Left ventricle myocardium superior (tissue), 1 donor: ENCODE measurements around the gene PIBF1. TPM values are rescaled to one million over a fixed set of nuclear protein-coding genes. Genes with fewer than 3 reads are reported as not detected.

Experiments
- total RNA-seq: library from RNA; stranded (reverse); fragmentation: NEBNext Ultra II Directional; extraction: Animal tissue kit (Norgen Biotek cat#: 25700); gene quantifications from one replicate; pipeline ENCODE4 v1.2.1, GENCODE V29; 2021
- donor health status: DM: no; HTN: yes; CAD: no; lungs with severe emphysema.

The PIBF1 gene
- total RNA-seq, 1 donor from 2014 or later: 11.2 TPM

Other genes starting within 250 kb of the PIBF1 start
- 6.8 TPM for gene MZT1, start 54.5 kb upstream of the PIBF1 start, total RNA-seq
- gene BORA, start 54.2 kb upstream of the PIBF1 start, total RNA-seq: 0.62 TPM
- 13.6 TPM for gene DIS3, start 233 bp upstream of the PIBF1 start, total RNA-seq